ENCODE measurements around the gene PIK3AP1. TPM values are rescaled to one million over a fixed set of nuclear protein-coding genes. Genes with fewer than 3 reads are reported as not detected.

PIK3AP1 gene
- total RNA-seq, 1 experiment from 2014 or later: 4.3 TPM

DNA sequence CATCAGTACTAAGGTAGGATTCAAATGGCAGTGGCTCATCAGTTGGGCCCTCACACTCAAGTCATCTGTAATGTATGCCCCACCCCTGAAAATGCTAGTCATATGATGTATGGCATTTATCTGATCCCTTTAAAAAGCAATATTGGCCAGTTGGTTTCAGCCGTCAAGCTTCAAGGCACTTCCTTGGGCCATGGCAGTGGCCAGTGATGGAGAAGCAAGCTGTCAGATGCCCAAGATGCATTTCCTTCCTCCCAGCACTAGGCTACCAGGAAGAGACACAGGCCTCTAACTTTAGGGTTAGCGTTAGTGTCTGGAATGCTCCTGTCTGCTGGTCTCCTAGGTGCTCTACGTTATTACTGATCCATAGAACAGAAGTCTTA, 64.1 kb downstream of the PIK3AP1 start:
- no peak for DNase-seq (ENCODE audit: low spot score)
- TF ChIP-seq PRRX2 (CRISPR knock-in tag; IDR thresholded peaks at IDR 0.05) (no peak), ESRRA (CRISPR knock-in tag; IDR thresholded peaks at IDR 0.05; ENCODE audit: borderline replicate concordance) (no peak), ZBTB21 (CRISPR knock-in tag; IDR thresholded peaks at IDR 0.05; ENCODE audit: borderline replicate concordance) (no peak), ZNF121 (CRISPR knock-in tag; IDR thresholded peaks at IDR 0.05) (no peak), FOXJ3 (CRISPR knock-in tag; IDR thresholded peaks at IDR 0.05; ENCODE audit: borderline replicate concordance) (no peak), GRHL2 (CRISPR knock-in tag; IDR thresholded peaks at IDR 0.05; ENCODE audit: insufficient replicate concordance, severe bottlenecking) (no peak), ZNF232 (CRISPR knock-in tag; IDR thresholded peaks at IDR 0.05) (no peak), IRF2 (CRISPR knock-in tag; IDR thresholded peaks at IDR 0.05; ENCODE audit: borderline replicate concordance, low read depth) (no peak), RORB (CRISPR knock-in tag; IDR thresholded peaks at IDR 0.05) (no peak), CBFB (CRISPR knock-in tag; IDR thresholded peaks at IDR 0.05; ENCODE audit: low read depth) (no peak), NR2C2 (CRISPR knock-in tag; IDR thresholded peaks at IDR 0.05) (no peak), NFATC4 (CRISPR knock-in tag; IDR thresholded peaks at IDR 0.05) (no peak), SMAD4 (CRISPR knock-in tag; IDR thresholded peaks at IDR 0.05) (no peak)
- TF ChIP-seq, protein P1, sequence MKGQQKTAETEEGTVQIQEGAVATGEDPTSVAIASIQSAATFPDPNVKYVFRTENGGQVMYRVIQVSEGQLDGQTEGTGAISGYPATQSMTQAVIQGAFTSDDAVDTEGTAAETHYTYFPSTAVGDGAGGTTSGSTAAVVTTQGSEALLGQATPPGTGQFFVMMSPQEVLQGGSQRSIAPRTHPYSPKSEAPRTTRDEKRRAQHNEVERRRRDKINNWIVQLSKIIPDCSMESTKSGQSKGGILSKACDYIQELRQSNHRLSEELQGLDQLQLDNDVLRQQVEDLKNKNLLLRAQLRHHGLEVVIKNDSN (CRISPR knock-in tag; IDR thresholded peaks at IDR 0.05): no peak
- TF ChIP-seq, protein P2, sequence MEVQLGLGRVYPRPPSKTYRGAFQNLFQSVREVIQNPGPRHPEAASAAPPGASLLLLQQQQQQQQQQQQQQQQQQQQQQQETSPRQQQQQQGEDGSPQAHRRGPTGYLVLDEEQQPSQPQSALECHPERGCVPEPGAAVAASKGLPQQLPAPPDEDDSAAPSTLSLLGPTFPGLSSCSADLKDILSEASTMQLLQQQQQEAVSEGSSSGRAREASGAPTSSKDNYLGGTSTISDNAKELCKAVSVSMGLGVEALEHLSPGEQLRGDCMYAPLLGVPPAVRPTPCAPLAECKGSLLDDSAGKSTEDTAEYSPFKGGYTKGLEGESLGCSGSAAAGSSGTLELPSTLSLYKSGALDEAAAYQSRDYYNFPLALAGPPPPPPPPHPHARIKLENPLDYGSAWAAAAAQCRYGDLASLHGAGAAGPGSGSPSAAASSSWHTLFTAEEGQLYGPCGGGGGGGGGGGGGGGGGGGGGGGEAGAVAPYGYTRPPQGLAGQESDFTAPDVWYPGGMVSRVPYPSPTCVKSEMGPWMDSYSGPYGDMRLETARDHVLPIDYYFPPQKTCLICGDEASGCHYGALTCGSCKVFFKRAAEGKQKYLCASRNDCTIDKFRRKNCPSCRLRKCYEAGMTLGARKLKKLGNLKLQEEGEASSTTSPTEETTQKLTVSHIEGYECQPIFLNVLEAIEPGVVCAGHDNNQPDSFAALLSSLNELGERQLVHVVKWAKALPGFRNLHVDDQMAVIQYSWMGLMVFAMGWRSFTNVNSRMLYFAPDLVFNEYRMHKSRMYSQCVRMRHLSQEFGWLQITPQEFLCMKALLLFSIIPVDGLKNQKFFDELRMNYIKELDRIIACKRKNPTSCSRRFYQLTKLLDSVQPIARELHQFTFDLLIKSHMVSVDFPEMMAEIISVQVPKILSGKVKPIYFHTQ (CRISPR knock-in tag; IDR thresholded peaks at IDR 0.05): no peak
- TF ChIP-seq, protein P3, sequence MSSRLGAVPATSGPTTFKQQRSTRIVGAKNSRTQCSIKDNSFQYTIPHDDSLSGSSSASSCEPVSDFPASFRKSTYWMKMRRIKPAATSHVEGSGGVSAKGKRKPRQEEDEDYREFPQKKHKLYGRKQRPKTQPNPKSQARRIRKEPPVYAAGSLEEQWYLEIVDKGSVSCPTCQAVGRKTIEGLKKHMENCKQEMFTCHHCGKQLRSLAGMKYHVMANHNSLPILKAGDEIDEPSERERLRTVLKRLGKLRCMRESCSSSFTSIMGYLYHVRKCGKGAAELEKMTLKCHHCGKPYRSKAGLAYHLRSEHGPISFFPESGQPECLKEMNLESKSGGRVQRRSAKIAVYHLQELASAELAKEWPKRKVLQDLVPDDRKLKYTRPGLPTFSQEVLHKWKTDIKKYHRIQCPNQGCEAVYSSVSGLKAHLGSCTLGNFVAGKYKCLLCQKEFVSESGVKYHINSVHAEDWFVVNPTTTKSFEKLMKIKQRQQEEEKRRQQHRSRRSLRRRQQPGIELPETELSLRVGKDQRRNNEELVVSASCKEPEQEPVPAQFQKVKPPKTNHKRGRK (CRISPR knock-in tag; IDR thresholded peaks at IDR 0.05; ENCODE audit: borderline replicate concordance): no peak
- TF ChIP-seq, protein P4, sequence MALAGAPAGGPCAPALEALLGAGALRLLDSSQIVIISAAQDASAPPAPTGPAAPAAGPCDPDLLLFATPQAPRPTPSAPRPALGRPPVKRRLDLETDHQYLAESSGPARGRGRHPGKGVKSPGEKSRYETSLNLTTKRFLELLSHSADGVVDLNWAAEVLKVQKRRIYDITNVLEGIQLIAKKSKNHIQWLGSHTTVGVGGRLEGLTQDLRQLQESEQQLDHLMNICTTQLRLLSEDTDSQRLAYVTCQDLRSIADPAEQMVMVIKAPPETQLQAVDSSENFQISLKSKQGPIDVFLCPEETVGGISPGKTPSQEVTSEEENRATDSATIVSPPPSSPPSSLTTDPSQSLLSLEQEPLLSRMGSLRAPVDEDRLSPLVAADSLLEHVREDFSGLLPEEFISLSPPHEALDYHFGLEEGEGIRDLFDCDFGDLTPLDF (CRISPR knock-in tag; IDR thresholded peaks at IDR 0.05): no peak
- TF ChIP-seq, protein P5, sequence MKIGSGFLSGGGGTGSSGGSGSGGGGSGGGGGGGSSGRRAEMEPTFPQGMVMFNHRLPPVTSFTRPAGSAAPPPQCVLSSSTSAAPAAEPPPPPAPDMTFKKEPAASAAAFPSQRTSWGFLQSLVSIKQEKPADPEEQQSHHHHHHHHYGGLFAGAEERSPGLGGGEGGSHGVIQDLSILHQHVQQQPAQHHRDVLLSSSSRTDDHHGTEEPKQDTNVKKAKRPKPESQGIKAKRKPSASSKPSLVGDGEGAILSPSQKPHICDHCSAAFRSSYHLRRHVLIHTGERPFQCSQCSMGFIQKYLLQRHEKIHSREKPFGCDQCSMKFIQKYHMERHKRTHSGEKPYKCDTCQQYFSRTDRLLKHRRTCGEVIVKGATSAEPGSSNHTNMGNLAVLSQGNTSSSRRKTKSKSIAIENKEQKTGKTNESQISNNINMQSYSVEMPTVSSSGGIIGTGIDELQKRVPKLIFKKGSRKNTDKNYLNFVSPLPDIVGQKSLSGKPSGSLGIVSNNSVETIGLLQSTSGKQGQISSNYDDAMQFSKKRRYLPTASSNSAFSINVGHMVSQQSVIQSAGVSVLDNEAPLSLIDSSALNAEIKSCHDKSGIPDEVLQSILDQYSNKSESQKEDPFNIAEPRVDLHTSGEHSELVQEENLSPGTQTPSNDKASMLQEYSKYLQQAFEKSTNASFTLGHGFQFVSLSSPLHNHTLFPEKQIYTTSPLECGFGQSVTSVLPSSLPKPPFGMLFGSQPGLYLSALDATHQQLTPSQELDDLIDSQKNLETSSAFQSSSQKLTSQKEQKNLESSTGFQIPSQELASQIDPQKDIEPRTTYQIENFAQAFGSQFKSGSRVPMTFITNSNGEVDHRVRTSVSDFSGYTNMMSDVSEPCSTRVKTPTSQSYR (CRISPR knock-in tag; IDR thresholded peaks at IDR 0.05): no peak
- TF ChIP-seq, protein P6, sequence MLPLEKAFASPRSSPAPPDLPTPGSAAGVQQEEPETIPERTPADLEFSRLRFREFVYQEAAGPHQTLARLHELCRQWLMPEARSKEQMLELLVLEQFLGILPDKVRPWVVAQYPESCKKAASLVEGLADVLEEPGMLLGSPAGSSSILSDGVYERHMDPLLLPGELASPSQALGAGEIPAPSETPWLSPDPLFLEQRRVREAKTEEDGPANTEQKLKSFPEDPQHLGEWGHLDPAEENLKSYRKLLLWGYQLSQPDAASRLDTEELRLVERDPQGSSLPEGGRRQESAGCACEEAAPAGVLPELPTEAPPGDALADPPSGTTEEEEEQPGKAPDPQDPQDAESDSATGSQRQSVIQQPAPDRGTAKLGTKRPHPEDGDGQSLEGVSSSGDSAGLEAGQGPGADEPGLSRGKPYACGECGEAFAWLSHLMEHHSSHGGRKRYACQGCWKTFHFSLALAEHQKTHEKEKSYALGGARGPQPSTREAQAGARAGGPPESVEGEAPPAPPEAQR (CRISPR knock-in tag; IDR thresholded peaks at IDR 0.05): no peak
- ATAC-seq: no peak
- CTCF ChIA-PET: interaction anchor here (0.8 kb wide), 1 partner anchor 369 kb away, joined by 3 read pairs; no protein-coding TSS in a partner anchor
- H3K36me3 Mint-ChIP-seq: peaks cover 9% of the 10 kb centered on the region
- no peak overlapping the region for H3K4me3 Mint-ChIP-seq
- peaks cover 10% of the 10 kb centered on the region for H3K9me3 Mint-ChIP-seq
- H3K4me1 Mint-ChIP-seq: peaks cover 5% of the 10 kb centered on the region; the same call in 1 of the 2 replicates
- POLR2A ChIA-PET: no interaction called here
- no peaks in the 10 kb centered on the region for H3K27me3 Mint-ChIP-seq (ENCODE audit: low read depth)
- H3K27ac Mint-ChIP-seq: no peak overlapping the region
